Duodenal mucosa (tissue), 2 donors: Measurements from ENCODE around the gene SYAP1.
"Not testable (repeated sequence)": the region's sequence is repeated elsewhere in the genome, so short reads cannot be mapped to it uniquely, and the experiment has no call there.

Experiments
- H3K27ac ChIP-seq: one replicate; pipeline ENCODE4 v1.7.0; 2013; ENCODE audit warnings: low read depth, low read length
- H3K27me3 ChIP-seq, 2 donors: one replicate each; pipeline ENCODE4 v1.7.0; 2013; ENCODE audit warnings: low read length in 2 of 2, control low read depth in 1 of 2; ENCODE audit not compliant: insufficient read depth in 2 of 2, control insufficient read depth in 1 of 2
- H3K36me3 ChIP-seq, 2 donors: one replicate each; pipeline ENCODE4 v1.7.0; 2013; ENCODE audit warnings: low read length in 2 of 2, control low read depth in 1 of 2; ENCODE audit not compliant: insufficient read depth in 2 of 2, control insufficient read depth in 1 of 2
- H3K4me1 ChIP-seq, 2 donors: one replicate each; pipeline ENCODE4 v1.7.0; 2013; ENCODE audit warnings: low read length in 2 of 2, control low read depth in 1 of 2; ENCODE audit not compliant: insufficient read depth in 2 of 2, control insufficient read depth in 1 of 2
- H3K4me3 ChIP-seq, 2 donors: one replicate each; pipeline ENCODE4 v1.7.0; 2013; ENCODE audit warnings: low read length in 2 of 2, low read depth in 1 of 2
- H3K9ac ChIP-seq, 2 donors: one replicate each; pipeline ENCODE4 v1.7.0; 2013; ENCODE audit warnings: low read length in 2 of 2, low read depth in 1 of 2
- H3K9me3 ChIP-seq, 2 donors: one replicate each; pipeline ENCODE4 v1.7.0; 2013; ENCODE audit warnings: low read length in 2 of 2, control low read depth in 1 of 2; ENCODE audit not compliant: control insufficient read depth in 1 of 2

Gene SYAP1

GRCh38 chrX:16718824-16719333 is 533 bp upstream of the SYAP1 start:
- Histone ChIP-seq H3K4me3 (peak overlapping the region; percentile 67 to 77), H3K36me3 (no peaks in the 10 kb centered on the region), H3K9me3 (no peaks in the 10 kb centered on the region), H3K27ac (peak overlapping the region; percentile 91), H3K4me1 (peaks cover under 1 to 11% of the 10 kb centered on the region in 2 donors), H3K9ac (peak overlapping the region; percentile 87 to 95), H3K27me3 (no peaks in the 10 kb centered on the region)

GRCh38 chrX:16722481-16722880 is 3.1 kb downstream of the SYAP1 start:
- Histone ChIP-seq H3K27ac (no peak overlapping the region), H3K4me3 (no peak overlapping the region)

DNA sequence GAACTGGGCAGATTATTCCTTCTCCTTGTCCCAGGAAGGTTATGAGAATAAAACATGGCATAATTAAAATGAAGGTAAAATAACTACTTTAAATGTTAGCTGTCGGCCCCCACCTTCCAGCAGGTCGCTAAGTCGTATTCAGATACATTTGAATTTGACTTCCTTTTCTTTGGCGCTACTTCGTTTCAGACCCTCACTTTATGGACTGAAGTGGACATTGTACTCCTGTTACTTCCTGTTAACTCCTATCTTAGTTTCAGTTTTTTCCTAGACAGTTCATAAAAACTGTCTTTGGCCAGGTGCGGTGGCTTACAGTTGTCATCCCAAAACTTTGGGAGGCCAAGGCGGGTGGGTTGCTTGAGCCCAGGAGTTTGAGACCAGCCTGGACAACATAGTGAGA is 5.7 kb downstream of the SYAP1 start:
- H3K9ac ChIP-seq, result no peak overlapping the region
- H3K27me3 ChIP-seq, result no peaks in the 10 kb centered on the region
- H3K27ac ChIP-seq, result no peak overlapping the region
- no peaks in the 10 kb centered on the region for H3K36me3 ChIP-seq
- H3K4me1 ChIP-seq, result peaks cover 9 to 23% of the 10 kb centered on the region in 2 donors
- no peaks in the 10 kb centered on the region for H3K9me3 ChIP-seq
- H3K4me3 ChIP-seq, result peak overlapping the region in 1 of 2 donors; percentile 8

More at GRCh38 chrX:16722481-16722880, 3.1 kb downstream of the SYAP1 start:
- Histone ChIP-seq H3K4me1 (peaks cover 9 to 23% of the 10 kb centered on the region in 2 donors), H3K36me3 (no peaks in the 10 kb centered on the region), H3K27me3 (no peaks in the 10 kb centered on the region), H3K9me3 (no peaks in the 10 kb centered on the region), H3K9ac (no peak overlapping the region)

DNA sequence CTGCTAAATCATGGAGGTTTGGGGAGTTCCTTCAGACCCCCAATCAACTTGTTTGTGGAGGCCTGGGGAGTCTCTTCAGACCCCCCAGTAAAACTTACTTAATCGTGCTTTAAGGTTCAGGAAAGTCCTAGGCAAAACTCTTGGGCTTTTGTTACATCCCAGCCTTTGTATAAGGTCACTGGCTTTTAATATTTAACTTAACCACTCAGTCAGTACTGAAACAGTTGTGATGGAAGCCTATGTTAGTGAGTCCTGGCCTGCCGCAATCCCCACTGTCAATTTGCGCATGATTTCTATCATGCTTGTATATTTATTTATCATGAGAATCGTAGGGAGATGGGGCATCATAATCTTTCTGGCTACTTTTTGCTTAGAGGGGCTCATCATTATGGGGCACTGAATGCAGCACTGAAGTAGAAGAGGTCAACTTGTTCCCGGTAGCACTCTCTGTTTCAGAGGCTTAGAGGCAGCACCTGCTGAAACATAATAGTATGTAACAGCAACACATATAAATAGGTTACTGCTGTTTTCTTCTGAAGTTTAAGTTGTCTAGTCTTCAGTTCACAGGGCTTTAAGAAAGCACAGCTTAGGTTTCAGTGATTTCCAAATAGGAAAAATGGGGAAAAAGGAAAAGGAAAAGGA is 7.1 kb downstream of the SYAP1 start:
- not testable (repeated sequence) for H3K27ac ChIP-seq, H3K36me3 ChIP-seq, H3K9ac ChIP-seq, H3K9me3 ChIP-seq, H3K27me3 ChIP-seq, H3K4me3 ChIP-seq
- peaks cover 9 to 18% of the 10 kb centered on the region in 2 donors for H3K4me1 ChIP-seq

DNA sequence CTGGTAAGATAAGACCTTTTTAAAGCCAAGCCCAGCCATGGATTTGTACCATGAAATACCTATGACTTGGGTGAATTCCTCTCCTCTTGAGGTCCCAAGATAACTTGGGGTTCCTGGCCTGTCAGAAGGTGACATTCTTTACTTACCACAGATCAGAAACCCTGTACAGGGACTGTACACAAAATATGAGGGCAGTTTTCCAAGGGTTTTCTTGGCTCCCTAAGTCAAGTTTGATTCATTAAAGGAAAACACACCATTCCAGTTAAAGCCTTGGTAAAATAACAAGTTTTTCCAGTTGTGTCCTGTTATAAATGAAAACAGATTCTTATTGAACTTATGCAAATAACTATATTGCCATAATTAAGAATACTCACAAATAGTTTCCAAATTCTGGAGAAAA is 8.2 kb downstream of the SYAP1 start:
- Histone ChIP-seq H3K27ac (no peak overlapping the region), H3K9me3 (no peaks in the 10 kb centered on the region), H3K27me3 (no peaks in the 10 kb centered on the region), H3K4me3 (no peak overlapping the region), H3K36me3 (no peaks in the 10 kb centered on the region), H3K4me1 (peaks cover 9 to 18% of the 10 kb centered on the region in 2 donors), H3K9ac (no peak overlapping the region)

GRCh38 chrX:16730450-16730849 is 11.0 kb downstream of the SYAP1 start:
- Histone ChIP-seq H3K4me1 (peaks cover 0 to 4% of the 10 kb centered on the region in 2 donors), H3K9ac (no peak overlapping the region), H3K9me3 (no peaks in the 10 kb centered on the region), H3K4me3 (no peak overlapping the region), H3K36me3 (no peaks in the 10 kb centered on the region), H3K27ac (no peak overlapping the region), H3K27me3 (no peaks in the 10 kb centered on the region)

DNA sequence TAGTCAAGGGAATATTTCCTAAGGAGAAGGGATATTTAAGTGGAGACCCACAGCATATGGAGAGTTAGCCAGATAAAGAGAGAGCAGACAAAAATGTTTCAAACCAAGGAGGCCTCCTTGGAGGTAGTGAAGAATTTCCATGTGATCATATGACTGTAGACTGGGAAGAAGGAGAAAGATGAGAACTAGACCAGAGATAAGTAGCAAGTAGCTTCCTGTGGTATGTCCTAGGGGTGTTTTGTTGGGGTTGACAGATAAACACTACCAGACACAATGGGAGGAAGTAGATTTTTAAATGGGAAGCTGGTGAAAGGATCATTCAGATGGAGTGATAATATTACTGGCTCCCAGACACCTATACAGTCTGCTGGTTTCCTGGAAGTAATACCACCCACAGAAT is 13.6 kb downstream of the SYAP1 start:
- Histone ChIP-seq H3K9ac (no peak overlapping the region), H3K4me3 (no peak overlapping the region), H3K9me3 (no peaks in the 10 kb centered on the region)

DNA sequence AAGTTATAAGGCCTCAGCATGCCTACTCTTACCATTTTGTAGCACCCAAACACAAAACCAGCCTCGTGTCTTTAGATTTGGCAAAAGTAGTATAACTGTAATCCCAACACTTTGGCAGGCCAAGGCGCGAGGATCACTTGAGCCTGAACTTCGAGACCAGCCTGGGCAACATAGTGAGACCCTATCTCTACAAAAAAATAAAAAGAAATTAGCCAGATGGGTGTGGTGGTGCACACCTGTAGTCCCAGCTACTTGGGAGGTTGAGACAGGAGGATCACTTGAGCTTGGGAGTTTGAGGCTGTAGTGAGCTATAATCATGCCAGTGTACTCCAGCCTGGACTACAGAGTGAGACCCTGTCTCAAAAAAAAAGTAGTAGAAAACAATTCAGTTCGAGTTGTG is 17.6 kb downstream of the SYAP1 start:
- H3K9ac ChIP-seq, result no peak overlapping the region
- no peaks in the 10 kb centered on the region for H3K4me1 ChIP-seq
- H3K9me3 ChIP-seq, result no peaks in the 10 kb centered on the region
- H3K36me3 ChIP-seq, result peaks cover 7 to 27% of the 10 kb centered on the region in 2 donors
- no peaks in the 10 kb centered on the region for H3K27me3 ChIP-seq
- no peak overlapping the region for H3K27ac ChIP-seq
- no peak overlapping the region for H3K4me3 ChIP-seq

More for the DNA sequence above, 13.6 kb downstream of the SYAP1 start:
- Histone ChIP-seq H3K27ac (no peak overlapping the region), H3K27me3 (no peaks in the 10 kb centered on the region), H3K4me1 (no peaks in the 10 kb centered on the region), H3K36me3 (peaks cover 7 to 22% of the 10 kb centered on the region in 2 donors)

DNA sequence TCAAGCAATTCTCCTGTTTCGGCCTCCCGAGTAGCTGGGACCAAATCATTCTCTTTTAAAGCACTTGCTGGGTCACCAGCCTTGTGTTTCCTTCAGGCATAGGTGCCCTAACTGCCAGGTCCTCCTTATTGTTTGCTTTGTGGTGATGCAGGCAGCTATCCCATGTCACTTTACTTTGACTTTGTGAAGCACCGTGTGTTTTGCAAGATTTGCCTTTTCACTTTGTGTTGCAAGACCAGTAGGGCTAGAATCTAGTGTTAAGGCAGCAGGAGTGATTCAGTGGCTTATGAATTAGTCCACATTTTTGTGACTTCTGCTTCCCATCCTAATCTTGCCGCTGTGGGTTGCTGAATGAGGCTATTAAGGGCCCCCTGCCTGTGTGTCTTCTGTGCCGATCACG is 20.2 kb downstream of the SYAP1 start:
- Histone ChIP-seq H3K4me1 (no peaks in the 10 kb centered on the region), H3K27ac (no peak overlapping the region), H3K27me3 (no peaks in the 10 kb centered on the region), H3K9me3 (no peaks in the 10 kb centered on the region), H3K9ac (no peak overlapping the region), H3K4me3 (no peak overlapping the region), H3K36me3 (peaks cover 15 to 44% of the 10 kb centered on the region in 2 donors)

DNA sequence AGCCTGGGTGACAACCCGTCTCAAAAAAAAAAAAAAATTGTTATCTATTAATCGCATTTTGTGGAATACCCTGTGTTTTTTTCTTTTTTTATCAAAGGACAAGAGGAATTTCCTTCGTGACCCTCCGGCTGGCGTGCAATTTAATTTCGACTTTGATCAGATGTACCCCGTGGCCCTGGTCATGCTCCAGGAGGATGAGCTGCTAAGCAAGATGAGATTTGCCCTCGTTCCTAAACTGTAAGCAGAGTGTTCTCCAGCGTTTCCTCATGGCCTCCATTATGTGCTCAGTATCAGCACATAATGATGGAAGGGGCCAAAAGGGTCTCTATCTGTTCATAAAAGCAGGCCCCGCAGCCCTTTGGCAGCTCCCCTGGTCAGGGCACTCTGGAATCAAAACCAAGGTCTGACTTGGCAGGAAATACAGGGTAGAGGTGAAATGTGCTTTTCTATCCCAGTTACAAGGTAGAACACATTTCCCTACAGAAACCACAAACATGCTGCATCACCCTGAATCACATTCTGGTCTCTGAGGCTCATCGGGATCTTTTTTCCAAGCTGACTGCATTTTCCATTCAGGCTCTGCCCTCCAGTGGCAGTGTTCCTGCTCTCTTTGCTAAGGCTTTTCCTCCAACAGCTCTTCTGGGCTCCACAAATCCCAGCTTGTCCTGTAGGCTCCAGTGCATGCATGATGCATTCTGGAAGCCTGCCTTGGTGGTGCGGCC is 24.4 kb downstream of the SYAP1 start:
- Histone ChIP-seq H3K4me1 (no peaks in the 10 kb centered on the region), H3K27ac (no peak overlapping the region), H3K9ac (no peak overlapping the region), H3K27me3 (no peaks in the 10 kb centered on the region), H3K4me3 (no peak overlapping the region), H3K9me3 (no peaks in the 10 kb centered on the region), H3K36me3 (peaks cover 12 to 39% of the 10 kb centered on the region in 2 donors)
